HEK293 (cell line): ENCODE measurements around the gene NPHP4.

Experiments
- CTCF ChIA-PET: fragments of 350-600 bp; formaldehyde crosslinking; extraction: SDS; loops from one replicate; lab custom pipeline; 2021; ENCODE audit warnings: antibody characterized with exemption; lab: Yijun Ruan, JAX
- POLR2A ChIA-PET: fragments of 300-600 bp; formaldehyde crosslinking; extraction: SDS; loops from one replicate; lab custom pipeline; 2020; ENCODE audit warnings: antibody characterized with exemption, inconsistent platforms; lab: Yijun Ruan, JAX
- H3K27ac ChIP-seq: fragments of 200-500 bp; sonication (Bioruptor generic); 2 replicates; pipeline ENCODE4 v1.5.1; 2014; ENCODE audit warnings: low read depth, low read length, control low read depth, inconsistent platforms; ENCODE audit errors: extremely low read depth
- H3K36me3 ChIP-seq, 2 experiments: fragments of 200-500 bp in 1 of 2; sonication (Bioruptor generic) in 1 of 2; 1 replicate in 1 of 2; 2 replicates in 1 of 2; pipeline ENCODE4 v1.5.1; 2014 to 2017; ENCODE audit warnings: inconsistent platforms in 2 of 2, low read length in 2 of 2; ENCODE audit not compliant: control insufficient read depth in 2 of 2, insufficient read depth in 1 of 2
- H3K4me1 ChIP-seq: fragments of 200-500 bp; sonication (Bioruptor generic); 2 replicates; pipeline ENCODE4 v1.5.1; 2014; ENCODE audit warnings: mild to moderate bottlenecking, low read length, inconsistent platforms; ENCODE audit not compliant: control insufficient read depth, insufficient read depth
- H3K4me3 ChIP-seq: 2 replicates; pipeline ENCODE4 v1.5.1; 2011; ENCODE audit warnings: low read depth, mild to moderate bottlenecking, control low read depth, low read length, moderate library complexity
- H3K9me3 ChIP-seq: fragments of 200-500 bp; sonication (Bioruptor generic); 2 replicates; pipeline ENCODE4 v1.5.1; 2014; ENCODE audit warnings: low read depth, low read length, inconsistent platforms; ENCODE audit not compliant: control insufficient read depth, insufficient read depth
- HOXC10 ChIP-seq: sonication (generic); formaldehyde crosslinking; IDR thresholded peaks from 2 replicates; pipeline ENCODE4 v1.8.1; 2023; ENCODE audit warnings: mild to moderate bottlenecking, missing genetic modification reagents
- INSM2 ChIP-seq: fragments of 450-650 bp; formaldehyde crosslinking; IDR thresholded peaks from 2 replicates; pipeline ENCODE4 v1.5.1; 2016; ENCODE audit warnings: missing biosample characterization, missing genetic modification characterization
- MZF1 ChIP-seq: fragments of 450-650 bp; formaldehyde crosslinking; IDR thresholded peaks from 2 replicates; pipeline ENCODE4 v1.5.1; 2017; ENCODE audit warnings: missing biosample characterization, missing genetic modification characterization, borderline replicate concordance
- OVOL3 ChIP-seq: fragments of 450-650 bp; formaldehyde crosslinking; IDR thresholded peaks from 2 replicates; pipeline ENCODE4 v1.5.1; 2016; ENCODE audit warnings: missing biosample characterization, missing genetic modification characterization
- PATZ1 ChIP-seq: fragments of 450-650 bp; formaldehyde crosslinking; IDR thresholded peaks from 2 replicates; pipeline ENCODE4 v1.5.1; 2016; ENCODE audit warnings: missing biosample characterization, missing genetic modification characterization
- REPIN1 ChIP-seq: fragments of 450-650 bp; formaldehyde crosslinking; IDR thresholded peaks from 2 replicates; pipeline ENCODE4 v1.5.1; 2017; ENCODE audit warnings: missing biosample characterization, missing genetic modification characterization, low read depth
- SALL2 ChIP-seq: fragments of 450-650 bp; formaldehyde crosslinking; IDR thresholded peaks from 2 replicates; pipeline ENCODE4 v1.5.0; 2017; ENCODE audit warnings: missing biosample characterization, mild to moderate bottlenecking, missing genetic modification characterization, borderline replicate concordance
- SETDB1 ChIP-seq: IDR thresholded peaks from one replicate; pipeline ENCODE4 v1.6.1; 2017; ENCODE audit warnings: mild to moderate bottlenecking, low read length, moderate library complexity, mixed read lengths; ENCODE audit not compliant: insufficient read length
- ZBTB20 ChIP-seq: fragments of 450-650 bp; formaldehyde crosslinking; IDR thresholded peaks from 2 replicates; pipeline ENCODE4 v1.5.1; 2016; ENCODE audit warnings: missing biosample characterization, missing genetic modification characterization
- ZIC2 ChIP-seq: fragments of 450-650 bp; formaldehyde crosslinking; IDR thresholded peaks from 2 replicates; pipeline ENCODE4 v1.5.1; 2016; ENCODE audit warnings: missing biosample characterization, missing genetic modification characterization
- ZNF114 ChIP-seq: fragments of 450-650 bp; formaldehyde crosslinking; IDR thresholded peaks from 2 replicates; pipeline ENCODE4 v1.5.0; 2017; ENCODE audit warnings: missing biosample characterization, missing genetic modification characterization
- ZNF146 ChIP-seq: fragments of 450-650 bp; formaldehyde crosslinking; IDR thresholded peaks from 2 replicates; pipeline ENCODE4 v1.5.1; 2016; ENCODE audit warnings: missing biosample characterization, missing genetic modification characterization
- ZNF157 ChIP-seq: fragments of 450-650 bp; formaldehyde crosslinking; IDR thresholded peaks from 2 replicates; pipeline ENCODE4 v1.5.1; 2016; ENCODE audit warnings: missing biosample characterization, missing genetic modification characterization
- ZNF2 ChIP-seq: fragments of 450-650 bp; formaldehyde crosslinking; IDR thresholded peaks from 2 replicates; pipeline ENCODE4 v1.5.1; 2016; ENCODE audit warnings: missing biosample characterization, missing genetic modification characterization
- ZNF24 ChIP-seq: fragments of 450-650 bp; formaldehyde crosslinking; IDR thresholded peaks from 2 replicates; pipeline ENCODE4 v1.5.1; 2016; ENCODE audit warnings: missing biosample characterization, missing genetic modification characterization
- ZNF350 ChIP-seq: fragments of 450-650 bp; formaldehyde crosslinking; IDR thresholded peaks from 2 replicates; pipeline ENCODE4 v1.5.0; 2017; ENCODE audit warnings: missing biosample characterization, mild to moderate bottlenecking, missing genetic modification characterization
- ZNF394 ChIP-seq: fragments of 450-650 bp; formaldehyde crosslinking; IDR thresholded peaks from 2 replicates; pipeline ENCODE4 v1.5.1; 2016; ENCODE audit warnings: missing biosample characterization, missing genetic modification characterization, mild to moderate bottlenecking, moderate library complexity, borderline replicate concordance
- ZNF501 ChIP-seq: fragments of 450-650 bp; formaldehyde crosslinking; IDR thresholded peaks from 2 replicates; pipeline ENCODE4 v1.5.1; 2016; ENCODE audit warnings: missing biosample characterization, missing genetic modification characterization
- ZNF544 ChIP-seq: fragments of 450-650 bp; formaldehyde crosslinking; IDR thresholded peaks from 2 replicates; pipeline ENCODE4 v1.5.0; 2017; ENCODE audit warnings: missing biosample characterization, missing genetic modification characterization
- ZNF561 ChIP-seq: fragments of 450-650 bp; IDR thresholded peaks from 2 replicates; pipeline ENCODE4 v1.5.1; 2018; ENCODE audit warnings: missing biosample characterization, missing genetic modification characterization, borderline replicate concordance
- ZNF596 ChIP-seq: fragments of 450-650 bp; IDR thresholded peaks from 2 replicates; pipeline ENCODE4 v1.5.0; 2018; ENCODE audit warnings: missing biosample characterization, mild to moderate bottlenecking, missing genetic modification characterization, moderate library complexity
- ZNF76 ChIP-seq: fragments of 450-650 bp; formaldehyde crosslinking; IDR thresholded peaks from 2 replicates; pipeline ENCODE4; 2016; ENCODE audit warnings: low read depth, missing biosample characterization, missing genetic modification characterization, borderline replicate concordance
- ZNF837 ChIP-seq: fragments of 450-650 bp; formaldehyde crosslinking; IDR thresholded peaks from 2 replicates; pipeline ENCODE4 v1.5.1; 2016; ENCODE audit warnings: missing biosample characterization, missing genetic modification characterization
- ZSCAN16 ChIP-seq: fragments of 450-650 bp; formaldehyde crosslinking; IDR thresholded peaks from 2 replicates; pipeline ENCODE4 v1.5.1; 2016; ENCODE audit warnings: missing biosample characterization, missing genetic modification characterization
- ZXDB ChIP-seq: fragments of 450-650 bp; formaldehyde crosslinking; IDR thresholded peaks from 2 replicates; pipeline ENCODE4 v1.5.1; 2016; ENCODE audit warnings: missing biosample characterization, missing genetic modification characterization
- TF ChIP-seq, protein P1 (sequence below): fragments of 450-650 bp; formaldehyde crosslinking; IDR thresholded peaks from 2 replicates; pipeline ENCODE4 v1.5.1; 2016; ENCODE audit warnings: missing biosample characterization, missing genetic modification characterization
- TF ChIP-seq, protein P2 (sequence below): fragments of 450-650 bp; formaldehyde crosslinking; IDR thresholded peaks from 2 replicates; pipeline ENCODE4 v1.5.1; 2016; ENCODE audit warnings: missing biosample characterization, missing genetic modification characterization

NPHP4 gene

DNA sequence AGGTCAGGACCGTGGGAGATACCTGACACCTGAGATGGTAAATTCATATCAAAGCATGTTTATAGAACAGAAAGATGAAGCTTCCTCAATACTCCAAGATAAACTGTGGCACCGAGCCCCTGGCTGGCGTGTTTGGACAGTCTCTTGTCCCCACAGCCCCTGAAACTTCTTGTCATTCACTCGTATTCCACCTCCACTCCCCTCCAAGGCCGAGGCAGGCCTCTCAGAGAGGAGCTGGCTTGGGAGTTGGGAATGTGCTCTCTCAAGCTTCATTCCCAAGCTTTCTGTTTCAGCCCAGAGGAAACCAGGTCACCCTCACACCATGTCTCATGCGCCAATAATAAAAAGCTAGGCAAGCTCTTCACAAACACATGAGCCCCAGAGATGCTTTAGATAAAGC lies 86.1 kb downstream of the NPHP4 start:
- POLR2A ChIA-PET = no interaction called here
- H3K36me3 ChIP-seq = peaks cover 0 to 58% of the 10 kb centered on the region in 2 experiments; a peak in 1 of 3 replicates
- CTCF ChIA-PET = interaction anchor here (1.0 to 1.8 kb wide), 2 partner anchors 10 to 391 kb away, joined by 3 to 11 read pairs; no protein-coding TSS in a partner anchor

DNA sequence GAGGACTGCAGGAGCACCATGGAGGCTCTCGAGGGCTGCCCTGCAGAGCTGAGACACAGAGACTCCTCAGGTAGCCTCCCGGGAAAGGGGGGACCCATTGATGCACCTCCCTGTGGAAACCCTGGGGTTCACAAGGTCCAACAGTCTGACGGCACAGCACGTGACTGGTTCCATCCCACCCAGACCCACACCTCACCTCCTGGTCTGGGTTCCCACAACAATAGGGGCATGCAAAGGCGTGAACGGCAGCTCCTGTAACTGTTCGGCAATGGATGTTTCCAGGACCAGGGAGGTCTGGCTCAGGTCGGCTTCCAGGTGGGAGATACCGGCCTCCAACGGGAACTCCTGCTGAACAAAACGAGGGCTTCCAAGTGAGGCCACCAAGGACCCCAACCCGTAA lies 86.8 kb downstream of the NPHP4 start:
- POLR2A ChIA-PET = no interaction called here
- CTCF ChIA-PET = interaction anchor here (1.0 kb wide), 1 partner anchor 391 kb away, joined by 3 read pairs; no protein-coding TSS in a partner anchor
- H3K27ac ChIP-seq = no peak overlapping the region
- peaks cover 0 to 60% of the 10 kb centered on the region in 2 experiments; a peak in 1 of 3 replicates for H3K36me3 ChIP-seq
- no peak overlapping the region for H3K4me3 ChIP-seq
- TF ChIP-seq ZNF2 = no peak
- TF ChIP-seq INSM2 = no peak
- no peak for TF ChIP-seq REPIN1 (tag by site-specific recombination)
- TF ChIP-seq HOXC10 (CRISPR knock-in tag) = no peak
- TF ChIP-seq SALL2 (tag by site-specific recombination) = no peak
- no peak for TF ChIP-seq ZIC2 (tag by site-specific recombination)
- no peak for TF ChIP-seq ZNF24
- TF ChIP-seq ZBTB20 (tag by site-specific recombination) = no peak
- TF ChIP-seq ZNF596 = no peak
- no peak for TF ChIP-seq ZNF837 (tag by site-specific recombination)
- TF ChIP-seq, protein P1, sequence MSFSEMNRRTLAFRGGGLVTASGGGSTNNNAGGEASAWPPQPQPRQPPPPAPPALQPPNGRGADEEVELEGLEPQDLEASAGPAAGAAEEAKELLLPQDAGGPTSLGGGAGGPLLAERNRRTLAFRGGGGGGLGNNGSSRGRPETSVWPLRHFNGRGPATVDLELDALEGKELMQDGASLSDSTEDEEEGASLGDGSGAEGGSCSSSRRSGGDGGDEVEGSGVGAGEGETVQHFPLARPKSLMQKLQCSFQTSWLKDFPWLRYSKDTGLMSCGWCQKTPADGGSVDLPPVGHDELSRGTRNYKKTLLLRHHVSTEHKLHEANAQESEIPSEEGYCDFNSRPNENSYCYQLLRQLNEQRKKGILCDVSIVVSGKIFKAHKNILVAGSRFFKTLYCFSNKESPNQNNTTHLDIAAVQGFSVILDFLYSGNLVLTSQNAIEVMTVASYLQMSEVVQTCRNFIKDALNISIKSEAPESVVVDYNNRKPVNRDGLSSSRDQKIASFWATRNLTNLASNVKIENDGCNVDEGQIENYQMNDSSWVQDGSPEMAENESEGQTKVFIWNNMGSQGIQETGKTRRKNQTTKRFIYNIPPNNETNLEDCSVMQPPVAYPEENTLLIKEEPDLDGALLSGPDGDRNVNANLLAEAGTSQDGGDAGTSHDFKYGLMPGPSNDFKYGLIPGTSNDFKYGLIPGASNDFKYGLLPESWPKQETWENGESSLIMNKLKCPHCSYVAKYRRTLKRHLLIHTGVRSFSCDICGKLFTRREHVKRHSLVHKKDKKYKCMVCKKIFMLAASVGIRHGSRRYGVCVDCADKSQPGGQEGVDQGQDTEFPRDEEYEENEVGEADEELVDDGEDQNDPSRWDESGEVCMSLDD (tag by site-specific recombination) = no peak
- no peaks in the 10 kb centered on the region for H3K4me1 ChIP-seq
- no peaks in the 10 kb centered on the region for H3K9me3 ChIP-seq

More for the DNA sequence above, 86.1 kb downstream of the NPHP4 start:
- Histone ChIP-seq H3K4me1 (no peaks in the 10 kb centered on the region), H3K4me3 (no peak overlapping the region), H3K27ac (no peak overlapping the region), H3K9me3 (no peaks in the 10 kb centered on the region)
- TF ChIP-seq MZF1 (tag by site-specific recombination) (no peak), ZNF146 (tag by site-specific recombination) (no peak), ZNF350 (tag by site-specific recombination) (no peak), SETDB1 (no peak), OVOL3 (tag by site-specific recombination) (no peak), ZNF157 (tag by site-specific recombination) (no peak), ZNF394 (tag by site-specific recombination) (no peak), PATZ1 (tag by site-specific recombination) (no peak), ZNF76 (tag by site-specific recombination) (no peak), SALL2 (tag by site-specific recombination) (no peak), ZNF544 (tag by site-specific recombination) (no peak), ZNF114 (tag by site-specific recombination) (no peak), ZXDB (no peak), ZNF561 (tag by site-specific recombination) (no peak), ZNF501 (tag by site-specific recombination) (no peak), ZSCAN16 (tag by site-specific recombination) (no peak)
- TF ChIP-seq, protein P2, sequence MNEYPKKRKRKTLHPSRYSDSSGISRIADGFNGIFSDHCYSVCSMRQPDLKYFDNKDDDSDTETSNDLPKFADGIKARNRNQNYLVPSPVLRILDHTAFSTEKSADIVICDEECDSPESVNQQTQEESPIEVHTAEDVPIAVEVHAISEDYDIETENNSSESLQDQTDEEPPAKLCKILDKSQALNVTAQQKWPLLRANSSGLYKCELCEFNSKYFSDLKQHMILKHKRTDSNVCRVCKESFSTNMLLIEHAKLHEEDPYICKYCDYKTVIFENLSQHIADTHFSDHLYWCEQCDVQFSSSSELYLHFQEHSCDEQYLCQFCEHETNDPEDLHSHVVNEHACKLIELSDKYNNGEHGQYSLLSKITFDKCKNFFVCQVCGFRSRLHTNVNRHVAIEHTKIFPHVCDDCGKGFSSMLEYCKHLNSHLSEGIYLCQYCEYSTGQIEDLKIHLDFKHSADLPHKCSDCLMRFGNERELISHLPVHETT = no peak
